ENCODE measurements around the gene APBB2. TPM values are rescaled to one million over a fixed set of nuclear protein-coding genes. Genes with fewer than 3 reads are reported as not detected.

APBB2 gene
- total and polyA plus RNA-seq, 2 of the 8 experiments (the other 6 are each of a cell fraction or from before 2014, with no cell fraction given), result 58.7 to 59.4 TPM

GRCh38 chr4:41137879-41138278 lies 76.5 kb downstream of the APBB2 start:
- peaks cover 9 to 18% (median 13%) of the 10 kb centered on the region in 4 experiments for H3K4me1 ChIP-seq (replicated peaks in 1 of 4; ENCODE audit: control insufficient read depth in 3 of 4, insufficient read depth in 4 of 4, low read length in 3 of 4)
- no peak overlapping the region for H3K56ac ChIP-seq (replicated peaks; ENCODE audit: insufficient read length, low read depth, low read length)
- no peak overlapping the region for H4K91ac ChIP-seq (replicated peaks; ENCODE audit: insufficient read length, low read length)
- H3K9ac ChIP-seq (replicated peaks in 1 of 4; ENCODE audit: extremely low read depth in 1 of 4, low read depth in 3 of 4, low read length in 3 of 4), result no peak overlapping the region
- H3K4ac ChIP-seq (replicated peaks; ENCODE audit: insufficient read length, low read depth, low read length), result no peak overlapping the region
- no peak overlapping the region for H2BK15ac ChIP-seq (ENCODE audit: low read length)
- peaks cover 0 to 14% of the 10 kb centered on the region in 2 experiments; a peak in 2 of 4 replicates for H3K79me2 ChIP-seq (ENCODE audit: control insufficient read depth in 1 of 2, insufficient read depth in 2 of 2, low read length in 2 of 2)
- no peak overlapping the region for H4K8ac ChIP-seq (ENCODE audit: extremely low read depth, insufficient read depth, low read length)
- H2BK120ac ChIP-seq (replicated peaks; ENCODE audit: low read depth, low read length), result no peak overlapping the region
- peaks cover 3% of the 10 kb centered on the region; the same call in 1 of the 2 replicates for H3K79me1 ChIP-seq (ENCODE audit: low read depth, low read length)
- no peak overlapping the region for H3K4me3 ChIP-seq (ENCODE audit: extremely low read depth in 1 of 4, insufficient read depth in 2 of 4, low read depth in 3 of 4, low read length in 4 of 4)
- WGBS, 2 experiments (ENCODE audit: extremely low coverage in 1 of 2, insufficient coverage in 1 of 2, insufficient read length in 1 of 2, insufficient replicate concordance in 2 of 2, low coverage in 1 of 2, low lambda C conversion rate in 2 of 2, missing lambda C conversion rate in 1 of 2), result 88% methylated on average over 7 of the region's 7 CpGs; no CpG with 5 or more reads in 1 of the 2 experiments
- peaks cover 0 to 3% (median 0%) of the 10 kb centered on the region in 4 experiments; a peak in 2 of 8 replicates for H3K36me3 ChIP-seq (ENCODE audit: control insufficient read depth in 2 of 4, insufficient read depth in 4 of 4, low read length in 3 of 4)
- no peaks in the 10 kb centered on the region for H4K20me1 ChIP-seq (replicated peaks in 1 of 2; ENCODE audit: control insufficient read depth in 1 of 2, insufficient read depth in 2 of 2, low read length in 2 of 2)
- FAIRE-seq (no peak), DNase-seq (ENCODE audit: low read depth in 1 of 2, low spot score in 2 of 2) (no peak)
- H3K23ac ChIP-seq (ENCODE audit: insufficient read length), result no peak overlapping the region
- no peak overlapping the region for H4K5ac ChIP-seq (ENCODE audit: insufficient read length, low read depth, low read length)
- no peak overlapping the region for H3K4me2 ChIP-seq (ENCODE audit: insufficient read depth in 1 of 2, low read depth in 2 of 2, low read length in 2 of 2)
- H2AK5ac ChIP-seq (ENCODE audit: low read depth, low read length), result no peak overlapping the region
- H3K9me3 ChIP-seq (ENCODE audit: insufficient read depth in 2 of 2, low read depth in 1 of 2, low read length in 1 of 2), result no peaks in the 10 kb centered on the region
- H2BK20ac ChIP-seq (ENCODE audit: low read length), result no peak overlapping the region
- no peak overlapping the region for H3K18ac ChIP-seq (ENCODE audit: extremely low read depth, low read length)
- H2BK12ac ChIP-seq (ENCODE audit: low read depth, low read length), result no peak overlapping the region
- no peaks in the 10 kb centered on the region for H3K23me2 ChIP-seq (ENCODE audit: low read depth, low read length)
- H3K27me3 ChIP-seq (replicated peaks in 1 of 4; ENCODE audit: control insufficient read depth in 3 of 4, extremely low read depth in 1 of 4, insufficient read depth in 3 of 4, low read length in 3 of 4), result no peaks in the 10 kb centered on the region
- H2BK5ac ChIP-seq (ENCODE audit: low read depth, low read length), result no peak overlapping the region
- POLR2A ChIA-PET (ENCODE audit: partially characterized antibody), result interaction anchor here (1.3 kb wide), 2 partner anchors 27 to 64 kb away, joined by 3 to 4 read pairs; no protein-coding TSS in a partner anchor
- CTCF ChIA-PET (ENCODE audit: partially characterized antibody), result interaction anchor here (1.0 to 2.9 kb wide), 2 partner anchors 46 to 158 kb away, joined by 4 to 9 read pairs; no protein-coding TSS in a partner anchor
- H3K14ac ChIP-seq (ENCODE audit: insufficient read length), result no peak overlapping the region
- H2AFZ ChIP-seq (ENCODE audit: low read length), result no peak overlapping the region
- H3K27ac ChIP-seq (ENCODE audit: low read depth, low read length), result no peak overlapping the region
- no peak for TF ChIP-seq ATF3 (IDR thresholded peaks at IDR 0.05; ENCODE audit: insufficient read depth, low read depth, low read length)
- TF ChIP-seq CHD2 (IDR thresholded peaks at IDR 0.05; ENCODE audit: low read length), result no peak
- TF ChIP-seq POLR2A (IDR thresholded peaks at IDR 0.05; ENCODE audit: control extremely low read depth in 1 of 2, low read depth in 2 of 2, low read length in 2 of 2), result no peak
- no peak for TF ChIP-seq CBX8 (IDR thresholded peaks at IDR 0.05; ENCODE audit: borderline replicate concordance, low read depth, low read length)
- no peak for TF ChIP-seq CREB1 (IDR thresholded peaks at IDR 0.05)
- no peak for TF ChIP-seq TCF12 (IDR thresholded peaks at IDR 0.05; ENCODE audit: low read depth, low read length)
- no peak for TF ChIP-seq HDAC2 (IDR thresholded peaks at IDR 0.05; ENCODE audit: borderline replicate concordance in 1 of 2, low read depth in 2 of 2, low read length in 2 of 2)
- no peak for TF ChIP-seq NRF1 (IDR thresholded peaks at IDR 0.05; ENCODE audit: low read depth, low read length)
- TF ChIP-seq ASH2L (IDR thresholded peaks at IDR 0.05; ENCODE audit: low read length), result no peak
- TF ChIP-seq TBP (IDR thresholded peaks at IDR 0.05; ENCODE audit: low read depth, low read length), result no peak
- no peak for TF ChIP-seq TAF1 (IDR thresholded peaks at IDR 0.05; ENCODE audit: low read depth, low read length)
- TF ChIP-seq RBBP5 (IDR thresholded peaks at IDR 0.05; ENCODE audit: borderline replicate concordance, low read depth, low read length), result no peak
- TF ChIP-seq CBX5 (IDR thresholded peaks at IDR 0.05; ENCODE audit: low read depth, low read length), result no peak
- TF ChIP-seq HDAC6 (IDR thresholded peaks at IDR 0.05; ENCODE audit: low read depth, low read length), result no peak
- no peak for TF ChIP-seq KDM1A (IDR thresholded peaks at IDR 0.05; ENCODE audit: borderline replicate concordance, low read length)

Measured in H1 (cell line).